Natural killer cell (primary cell): ENCODE results near the gene HBD. TPM values are rescaled to one million over a fixed set of nuclear protein-coding genes. Genes with fewer than 3 reads are reported as not detected.
"Not testable (repeated sequence)": the region's sequence is repeated elsewhere in the genome, so short reads cannot be mapped to it uniquely, and the experiment has no call there.

ENCODE experiments used
- ATAC-seq, 3 donors: fragments of 150-1000 bp in 2 of 3; fragments of 200-7000 bp in 1 of 3; cut with Tn5 transposase; 1 replicate in 1 of 3; 2 replicates in 2 of 3; pipeline ENCODE4 v1.10.0; 2021; ENCODE audit warnings: mild to moderate bottlenecking in 2 of 3, moderate library complexity in 2 of 3
- DNase-seq, 2 donors: peaks; one replicate each; pipeline versions ENCODE4 v3.0.0 to v3.0.0-alpha.2; 2013 to 2021; ENCODE audit warnings: mixed read lengths in 1 of 2
- H3K27ac ChIP-seq: one replicate; pipeline ENCODE4 v1.5.1; 2013; ENCODE audit warnings: mild to moderate bottlenecking, low read length
- H3K27me3 ChIP-seq: one replicate; pipeline ENCODE4 v1.6.1; 2013; ENCODE audit warnings: low read length; ENCODE audit not compliant: control insufficient read depth, insufficient read depth
- H3K36me3 ChIP-seq: one replicate; pipeline ENCODE4 v1.6.1; 2013; ENCODE audit warnings: low read length; ENCODE audit not compliant: control insufficient read depth, insufficient read depth
- H3K4me1 ChIP-seq: one replicate; pipeline ENCODE4 v1.6.1; 2013; ENCODE audit warnings: low read length; ENCODE audit not compliant: control insufficient read depth, insufficient read depth
- H3K4me3 ChIP-seq: one replicate; pipeline ENCODE4 v1.5.1; 2013; ENCODE audit warnings: low read length
- H3K9me3 ChIP-seq: one replicate; pipeline ENCODE4 v1.6.1; 2013; ENCODE audit warnings: low read length; ENCODE audit not compliant: control insufficient read depth, insufficient read depth
- H3K27ac Mint-ChIP-seq, 2 donors: one replicate each; pipeline ENCODE4 v1.8.0; 2022; ENCODE audit warnings: mild to moderate bottlenecking in 2 of 2, mixed read lengths in 2 of 2, moderate library complexity in 1 of 2
- H3K27me3 Mint-ChIP-seq, 2 donors: one replicate each; pipeline ENCODE4 v1.8.0; 2022; ENCODE audit warnings: low read depth in 2 of 2, mixed read lengths in 2 of 2
- H3K36me3 Mint-ChIP-seq: one replicate; pipeline ENCODE4 v1.8.0; 2022; ENCODE audit warnings: mixed read lengths
- H3K4me1 Mint-ChIP-seq, 2 donors: one replicate each; pipeline ENCODE4 v1.8.0; 2022; ENCODE audit warnings: mixed read lengths in 2 of 2
- H3K4me3 Mint-ChIP-seq: one replicate; pipeline ENCODE4 v1.8.0; 2022; ENCODE audit warnings: mild to moderate bottlenecking, moderate library complexity, mixed read lengths
- H3K9me3 Mint-ChIP-seq, 2 donors: one replicate each; pipeline ENCODE4 v1.8.0; 2022; ENCODE audit warnings: mixed read lengths in 2 of 2
- WGBS: methylation state at CpG from one replicate; pipeline ENCODE4 v1.1.7; 2013; ENCODE audit warnings: missing lambda C conversion rate; ENCODE audit not compliant: insufficient coverage; 5-methylcytosine and 5-hydroxymethylcytosine counted together
- intact Hi-C: fragments of 100-400 bp; cut with micrococcal nuclease; formaldehyde crosslinking; loops from one replicate; pipeline ENCODE4 v1.14.2; 2022
- total RNA-seq, 4 donors: library from RNA; stranded (reverse); fragments of 120-200 nt in 1 of 4; gene quantifications; one replicate each; pipeline versions ENCODE4 v1.2.3 to v1.2.4, GENCODE V29; 2013 to 2022
- TF ChIP-seq, protein P1 (sequence below): fragments of 200-600 bp; IDR thresholded peaks from one replicate; pipeline ENCODE4 v1.8.0; 2022; ENCODE audit warnings: antibody characterized with exemption

The HBD gene
- total RNA-seq, 3 donors from 2014 or later (not counting 1 experiment from before 2014, with no cell fraction given) = not detected

DNA sequence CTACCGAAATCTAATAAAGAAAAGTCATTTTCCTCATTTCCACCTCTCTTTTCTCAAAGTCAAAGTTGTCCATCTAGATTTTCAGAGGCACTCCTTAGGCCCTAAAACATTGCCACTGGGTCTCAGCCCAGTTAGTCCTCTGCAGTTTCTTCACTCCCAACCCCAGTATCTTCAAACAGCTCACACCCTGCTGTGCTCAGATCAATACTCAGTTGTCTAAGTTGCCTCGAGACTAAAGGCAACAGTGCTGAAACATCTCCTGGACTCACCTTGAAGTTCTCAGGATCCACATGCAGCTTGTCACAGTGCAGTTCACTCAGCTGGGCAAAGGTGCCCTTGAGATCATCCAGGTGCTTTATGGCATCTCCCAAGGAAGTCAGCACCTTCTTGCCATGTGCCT, 19.7 kb upstream of the HBD start:
- H3K4me3 Mint-ChIP-seq, H3K27ac Mint-ChIP-seq, H3K4me3 ChIP-seq, H3K36me3 Mint-ChIP-seq, H3K9me3 Mint-ChIP-seq, ATAC-seq, H3K4me1 ChIP-seq, H3K27me3 ChIP-seq, H3K27ac ChIP-seq, H3K4me1 Mint-ChIP-seq, H3K36me3 ChIP-seq, H3K27me3 Mint-ChIP-seq, DNase-seq, H3K9me3 ChIP-seq: not testable (repeated sequence)
- intact Hi-C loops = loop anchor here (1.0 kb wide), 1 partner anchor 8 kb away; no protein-coding TSS in a partner anchor
- 68% methylated on average over 2 of the region's 2 CpGs for WGBS

DNA sequence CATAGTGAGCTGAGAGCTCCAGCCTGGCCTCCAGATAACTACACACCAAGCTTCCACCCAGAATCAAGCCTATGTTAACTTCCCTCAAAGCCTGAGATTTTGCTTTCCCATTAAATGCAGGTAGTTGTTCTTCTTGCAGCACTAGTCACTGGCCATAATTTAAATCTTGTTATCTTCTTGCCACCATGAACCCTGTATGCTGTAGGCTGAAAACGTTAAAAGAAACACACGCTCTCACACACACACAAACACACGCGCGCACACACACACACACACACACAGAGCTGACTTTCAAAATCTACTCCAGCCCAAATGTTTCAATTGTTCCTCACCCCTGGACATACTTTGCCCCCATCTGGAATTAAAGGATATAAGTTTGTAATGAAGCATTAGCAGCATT, 19.2 kb upstream of the HBD start:
- H3K4me1 ChIP-seq, ATAC-seq, H3K27ac ChIP-seq, H3K27me3 Mint-ChIP-seq, H3K27me3 ChIP-seq, intact Hi-C loops, H3K4me3 ChIP-seq, H3K27ac Mint-ChIP-seq, DNase-seq, H3K9me3 ChIP-seq, H3K4me1 Mint-ChIP-seq, H3K36me3 Mint-ChIP-seq, H3K4me3 Mint-ChIP-seq, H3K36me3 ChIP-seq, H3K9me3 Mint-ChIP-seq: not testable (repeated sequence)
- no CpG with 5 or more reads among the region's 5 CpGs for WGBS

DNA sequence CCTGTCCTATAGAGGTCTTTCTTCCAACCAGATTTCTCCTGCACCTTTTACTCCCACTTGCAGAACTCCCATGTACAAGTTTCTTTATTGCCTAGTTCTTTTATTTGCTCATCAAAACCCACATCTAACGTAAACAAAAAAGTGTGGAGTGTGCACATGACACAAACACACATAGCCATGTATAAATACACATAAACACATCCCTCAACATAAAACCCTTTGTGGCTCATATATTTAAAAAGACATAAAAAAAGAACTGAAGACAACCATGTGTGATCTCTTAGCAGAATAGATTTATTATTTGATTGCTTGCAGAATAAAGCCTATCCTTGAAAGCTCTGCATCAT, 18.6 kb upstream of the HBD start:
- no peak overlapping the region for H3K4me3 Mint-ChIP-seq
- peaks cover 0 to 3% of the 10 kb centered on the region in 2 donors for H3K27me3 Mint-ChIP-seq
- ATAC-seq (no peak), DNase-seq (no peak)
- 73% methylated on average over 1 of the region's 1 CpG for WGBS
- Histone ChIP-seq H3K9me3 (no peaks in the 10 kb centered on the region), H3K27ac (no peak overlapping the region), H3K4me1 (no peaks in the 10 kb centered on the region), H3K27me3 (no peaks in the 10 kb centered on the region), H3K4me3 (no peak overlapping the region), H3K36me3 (no peaks in the 10 kb centered on the region)
- intact Hi-C loops = no loop called here
- H3K36me3 Mint-ChIP-seq = no peaks in the 10 kb centered on the region
- H3K9me3 Mint-ChIP-seq = peaks cover 2 to 3% of the 10 kb centered on the region in 2 donors
- no peaks in the 10 kb centered on the region for H3K4me1 Mint-ChIP-seq
- H3K27ac Mint-ChIP-seq = no peak overlapping the region
- TF ChIP-seq, protein P1, sequence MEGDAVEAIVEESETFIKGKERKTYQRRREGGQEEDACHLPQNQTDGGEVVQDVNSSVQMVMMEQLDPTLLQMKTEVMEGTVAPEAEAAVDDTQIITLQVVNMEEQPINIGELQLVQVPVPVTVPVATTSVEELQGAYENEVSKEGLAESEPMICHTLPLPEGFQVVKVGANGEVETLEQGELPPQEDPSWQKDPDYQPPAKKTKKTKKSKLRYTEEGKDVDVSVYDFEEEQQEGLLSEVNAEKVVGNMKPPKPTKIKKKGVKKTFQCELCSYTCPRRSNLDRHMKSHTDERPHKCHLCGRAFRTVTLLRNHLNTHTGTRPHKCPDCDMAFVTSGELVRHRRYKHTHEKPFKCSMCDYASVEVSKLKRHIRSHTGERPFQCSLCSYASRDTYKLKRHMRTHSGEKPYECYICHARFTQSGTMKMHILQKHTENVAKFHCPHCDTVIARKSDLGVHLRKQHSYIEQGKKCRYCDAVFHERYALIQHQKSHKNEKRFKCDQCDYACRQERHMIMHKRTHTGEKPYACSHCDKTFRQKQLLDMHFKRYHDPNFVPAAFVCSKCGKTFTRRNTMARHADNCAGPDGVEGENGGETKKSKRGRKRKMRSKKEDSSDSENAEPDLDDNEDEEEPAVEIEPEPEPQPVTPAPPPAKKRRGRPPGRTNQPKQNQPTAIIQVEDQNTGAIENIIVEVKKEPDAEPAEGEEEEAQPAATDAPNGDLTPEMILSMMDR = no peak

DNA sequence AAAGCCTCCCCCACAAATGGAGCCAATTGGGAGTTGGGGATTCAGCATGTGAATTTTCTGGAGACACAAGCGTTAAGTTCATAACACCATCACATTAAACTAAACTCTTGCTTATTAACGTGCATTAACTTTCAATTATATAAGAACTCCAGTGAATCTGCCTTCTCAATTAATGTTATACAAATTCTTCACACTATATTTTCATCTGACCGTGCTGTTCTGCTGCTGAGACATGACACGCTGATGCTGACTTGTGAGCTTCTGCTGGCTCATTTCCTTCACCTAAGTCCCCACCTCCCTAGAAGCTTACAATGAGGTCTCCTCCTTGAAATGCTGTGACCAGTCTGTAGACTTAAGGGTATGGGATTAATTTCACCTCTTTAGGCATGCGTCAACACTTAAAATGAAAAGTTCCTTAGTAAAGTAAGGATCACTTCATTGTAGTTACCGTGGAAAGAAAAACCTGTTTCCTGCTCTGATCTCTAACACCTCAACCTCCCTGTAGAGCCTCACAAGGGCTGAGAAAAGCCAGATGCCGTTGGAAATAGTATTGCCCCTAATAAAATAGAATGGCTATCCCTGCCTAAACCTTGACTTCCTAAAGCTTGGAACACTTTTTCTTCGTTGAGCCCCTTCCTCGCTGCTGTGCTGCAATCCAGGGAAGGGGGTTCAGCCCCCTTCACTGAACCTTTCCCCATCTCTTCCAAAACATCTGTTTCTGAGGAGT, 18.1 kb upstream of the HBD start:
- Mint-ChIP-seq H3K4me3 (no peak overlapping the region), H3K9me3 (no peaks in the 10 kb centered on the region), H3K36me3 (no peaks in the 10 kb centered on the region), H3K27ac (no peak overlapping the region), H3K4me1 (no peaks in the 10 kb centered on the region), H3K27me3 (no peaks in the 10 kb centered on the region)
- Histone ChIP-seq H3K27me3 (no peaks in the 10 kb centered on the region), H3K36me3 (no peaks in the 10 kb centered on the region), H3K9me3 (no peaks in the 10 kb centered on the region), H3K4me1 (no peaks in the 10 kb centered on the region), H3K4me3 (no peak overlapping the region), H3K27ac (no peak overlapping the region)
- TF ChIP-seq, protein P1 = no peak
- DNase-seq = no peak
- WGBS = 74% methylated on average over 8 of the region's 9 CpGs
- intact Hi-C loops = no loop called here
- ATAC-seq = no peak
